ENCODE data around the gene SLC9A1. TPM values are rescaled to one million over a fixed set of nuclear protein-coding genes. Genes with fewer than 3 reads are reported as not detected.
"Not testable (repeated sequence)": the region's sequence is repeated elsewhere in the genome, so short reads cannot be mapped to it uniquely, and the experiment has no call there.

SLC9A1 gene
- total RNA-seq, 3 donors from 2014 or later: 6.1 to 14.2 (median 13.8) TPM

DNA sequence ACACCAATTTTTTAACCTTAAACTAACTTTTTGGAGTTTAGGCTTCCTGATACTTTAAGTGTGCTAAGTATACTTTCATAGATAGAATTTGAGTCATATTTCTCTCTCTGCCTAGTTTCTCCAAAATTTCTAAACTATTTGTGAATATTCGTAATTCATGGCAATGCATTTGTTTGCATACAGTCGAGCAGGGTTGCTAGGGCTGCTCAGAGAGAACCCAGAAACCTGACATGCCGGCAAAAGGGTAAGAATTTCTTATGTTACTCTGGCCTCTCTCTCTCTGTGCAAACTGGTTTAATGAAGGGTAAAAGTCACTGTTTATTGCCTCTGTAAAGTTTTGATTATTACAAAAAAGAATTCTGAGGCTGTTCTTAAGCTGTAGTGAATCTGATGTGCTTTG lies 25.1 kb upstream of the SLC9A1 start:
- TF ChIP-seq, protein P1, sequence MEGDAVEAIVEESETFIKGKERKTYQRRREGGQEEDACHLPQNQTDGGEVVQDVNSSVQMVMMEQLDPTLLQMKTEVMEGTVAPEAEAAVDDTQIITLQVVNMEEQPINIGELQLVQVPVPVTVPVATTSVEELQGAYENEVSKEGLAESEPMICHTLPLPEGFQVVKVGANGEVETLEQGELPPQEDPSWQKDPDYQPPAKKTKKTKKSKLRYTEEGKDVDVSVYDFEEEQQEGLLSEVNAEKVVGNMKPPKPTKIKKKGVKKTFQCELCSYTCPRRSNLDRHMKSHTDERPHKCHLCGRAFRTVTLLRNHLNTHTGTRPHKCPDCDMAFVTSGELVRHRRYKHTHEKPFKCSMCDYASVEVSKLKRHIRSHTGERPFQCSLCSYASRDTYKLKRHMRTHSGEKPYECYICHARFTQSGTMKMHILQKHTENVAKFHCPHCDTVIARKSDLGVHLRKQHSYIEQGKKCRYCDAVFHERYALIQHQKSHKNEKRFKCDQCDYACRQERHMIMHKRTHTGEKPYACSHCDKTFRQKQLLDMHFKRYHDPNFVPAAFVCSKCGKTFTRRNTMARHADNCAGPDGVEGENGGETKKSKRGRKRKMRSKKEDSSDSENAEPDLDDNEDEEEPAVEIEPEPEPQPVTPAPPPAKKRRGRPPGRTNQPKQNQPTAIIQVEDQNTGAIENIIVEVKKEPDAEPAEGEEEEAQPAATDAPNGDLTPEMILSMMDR (IDR thresholded peaks at IDR 0.05): no peak
- TF ChIP-seq POLR2AphosphoS5 (IDR thresholded peaks at IDR 0.05) (no peak), POLR2A (IDR thresholded peaks at IDR 0.05) (no peak)
- Histone ChIP-seq H3K4me3 (no peak overlapping the region), H3K9me3 (peaks cover 8 to 11% of the 10 kb centered on the region in 2 donors), H3K4me1 (no peaks in the 10 kb centered on the region), H3K36me3 (no peaks in the 10 kb centered on the region), H3K27ac (no peak overlapping the region), H3K27me3 (no peaks in the 10 kb centered on the region)
- DNase-seq (ENCODE audit: low spot score in 2 of 2): no peak
- intact Hi-C loops (cut with DNase I; ENCODE audit: low total_unique reads): no loop called here

DNA sequence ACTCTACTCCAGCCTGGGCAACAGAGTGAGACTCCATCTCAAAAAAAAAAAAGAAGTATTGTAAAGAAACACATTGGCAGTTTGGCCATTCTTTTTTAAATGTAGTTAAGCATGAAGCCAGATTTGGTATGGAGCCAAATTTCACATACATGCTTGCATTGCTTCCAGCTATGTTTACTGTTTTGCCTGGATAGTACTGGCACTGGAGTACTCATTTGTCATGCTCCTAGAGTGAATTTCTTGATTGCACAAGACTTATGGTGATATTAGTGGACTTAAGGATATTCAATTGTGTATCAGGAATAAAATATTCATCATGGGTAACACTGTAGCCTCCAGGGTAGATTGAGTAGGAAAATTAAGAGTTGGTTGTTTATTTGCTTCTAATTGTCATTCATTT lies 24.5 kb upstream of the SLC9A1 start:
- Histone ChIP-seq H3K27me3 (no peaks in the 10 kb centered on the region), H3K4me1 (no peaks in the 10 kb centered on the region), H3K9me3 (peaks cover 8 to 11% of the 10 kb centered on the region in 2 donors), H3K36me3 (no peaks in the 10 kb centered on the region), H3K4me3 (no peak overlapping the region), H3K27ac (no peak overlapping the region)
- no peak for TF ChIP-seq POLR2AphosphoS5 (IDR thresholded peaks at IDR 0.05)
- TF ChIP-seq POLR2A (IDR thresholded peaks at IDR 0.05): no peak
- TF ChIP-seq, protein P1 (IDR thresholded peaks at IDR 0.05): no peak
- no peak for DNase-seq (ENCODE audit: low spot score in 2 of 2)
- intact Hi-C loops (cut with DNase I; ENCODE audit: low total_unique reads): no loop called here

DNA sequence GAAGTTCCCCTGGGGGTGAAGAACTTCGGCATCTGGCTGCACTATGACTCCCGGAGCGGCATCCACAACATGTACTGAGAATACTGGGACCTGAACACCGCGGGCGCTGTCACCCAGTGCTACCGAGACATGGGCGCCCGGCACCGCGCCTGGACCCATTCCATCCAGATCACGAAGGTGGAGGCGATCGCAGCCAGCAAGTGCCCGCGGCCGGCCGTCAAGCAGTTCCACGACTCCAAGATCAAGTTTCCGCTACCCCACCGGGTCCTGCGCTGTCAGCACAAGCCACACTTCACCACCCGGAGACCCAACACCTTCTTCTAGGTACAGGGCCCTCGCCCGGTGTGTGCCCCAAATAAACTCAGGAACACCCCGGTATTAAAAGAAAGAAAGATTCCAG lies 22.0 kb upstream of the SLC9A1 start:
- Histone ChIP-seq H3K4me1 (no peaks in the 10 kb centered on the region), H3K36me3 (no peaks in the 10 kb centered on the region), H3K27me3 (no peaks in the 10 kb centered on the region), H3K4me3 (no peak overlapping the region), H3K9me3 (peaks cover 5 to 8% of the 10 kb centered on the region in 2 donors), H3K27ac (no peak overlapping the region)
- no peak for DNase-seq (ENCODE audit: low spot score in 2 of 2)
- TF ChIP-seq POLR2AphosphoS5 (IDR thresholded peaks at IDR 0.05) (no peak), POLR2A (IDR thresholded peaks at IDR 0.05) (no peak)
- TF ChIP-seq, protein P1 (IDR thresholded peaks at IDR 0.05): no peak
- intact Hi-C loops (cut with DNase I; ENCODE audit: low total_unique reads): no loop called here

DNA sequence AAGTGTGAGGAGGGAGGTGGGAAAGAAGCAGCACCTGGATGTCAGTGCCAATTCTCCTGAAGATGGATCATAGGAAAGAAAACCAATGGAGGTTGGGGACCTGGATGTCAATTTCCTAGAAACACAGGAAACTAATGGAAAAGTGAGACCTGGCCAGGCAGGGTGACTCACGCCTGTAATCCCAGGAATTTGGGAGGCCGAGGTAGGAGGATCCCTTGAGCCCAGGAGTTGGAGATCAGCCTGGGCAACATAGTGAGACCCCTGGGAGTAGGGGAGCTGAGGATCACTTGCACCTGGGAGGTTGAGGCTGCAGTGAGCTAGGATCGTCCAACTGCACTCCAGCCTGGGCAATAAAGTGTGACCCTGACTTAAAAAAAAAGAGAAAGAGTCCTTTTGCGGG lies 21.4 kb upstream of the SLC9A1 start:
- Histone ChIP-seq H3K4me1 (no peaks in the 10 kb centered on the region), H3K4me3 (no peak overlapping the region), H3K27me3 (no peaks in the 10 kb centered on the region), H3K36me3 (no peaks in the 10 kb centered on the region), H3K9me3 (peaks cover 0 to 2% of the 10 kb centered on the region in 2 donors), H3K27ac (no peak overlapping the region)
- no peak for TF ChIP-seq POLR2A (IDR thresholded peaks at IDR 0.05)
- TF ChIP-seq, protein P1 (IDR thresholded peaks at IDR 0.05): no peak
- no peak for TF ChIP-seq POLR2AphosphoS5 (IDR thresholded peaks at IDR 0.05)
- intact Hi-C loops (cut with DNase I; ENCODE audit: low total_unique reads): no loop called here
- no peak for DNase-seq (ENCODE audit: low spot score in 2 of 2)

DNA sequence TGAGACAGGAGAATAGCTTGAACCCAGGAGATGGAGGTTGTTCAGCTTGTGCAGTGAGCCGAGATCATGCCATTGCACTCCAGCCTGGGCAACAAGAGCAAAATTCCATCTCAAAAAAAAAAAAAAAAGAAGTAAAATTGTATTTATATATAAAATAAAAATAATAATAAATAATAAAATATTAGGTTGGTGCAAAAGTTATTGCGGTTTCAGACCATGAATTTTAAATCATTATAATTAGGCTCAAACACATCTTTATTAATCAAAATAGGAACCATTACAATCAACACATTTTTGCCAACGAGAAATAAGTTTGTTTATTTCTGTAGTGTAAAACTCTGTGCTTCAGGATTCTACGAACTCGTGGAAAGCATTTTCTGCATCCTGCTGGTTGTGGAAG lies 18.1 kb upstream of the SLC9A1 start:
- H3K4me3 ChIP-seq; DNase-seq (ENCODE audit: low spot score in 2 of 2); H3K27me3 ChIP-seq; H3K27ac ChIP-seq; H3K4me1 ChIP-seq; H3K9me3 ChIP-seq; H3K36me3 ChIP-seq; intact Hi-C loops (cut with DNase I; ENCODE audit: low total_unique reads): not testable (repeated sequence)

DNA sequence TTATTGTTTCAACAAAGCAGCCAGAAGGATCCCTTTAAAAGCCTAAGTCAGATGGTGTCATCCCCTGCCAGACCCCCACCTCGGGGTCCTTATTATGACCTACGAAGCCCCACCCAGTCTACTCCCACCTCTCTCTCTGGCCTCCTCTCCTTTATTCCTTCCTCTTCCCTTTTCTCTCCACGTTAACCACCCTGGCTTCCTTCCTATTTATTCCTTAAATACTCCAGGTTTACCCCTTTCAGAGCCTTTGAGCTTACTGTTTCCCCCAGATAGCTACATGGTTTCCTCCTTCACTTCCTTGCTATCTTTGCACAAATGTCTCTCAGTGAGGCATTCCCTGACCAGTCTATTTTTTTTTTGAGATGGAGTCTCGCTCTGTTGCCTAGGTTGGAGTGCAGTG lies 12.0 kb upstream of the SLC9A1 start:
- Histone ChIP-seq H3K27me3 (no peaks in the 10 kb centered on the region), H3K4me1 (no peaks in the 10 kb centered on the region), H3K9me3 (no peaks in the 10 kb centered on the region), H3K4me3 (no peak overlapping the region), H3K27ac (no peak overlapping the region), H3K36me3 (no peaks in the 10 kb centered on the region)
- TF ChIP-seq POLR2AphosphoS5 (IDR thresholded peaks at IDR 0.05) (no peak), POLR2A (IDR thresholded peaks at IDR 0.05) (no peak)
- TF ChIP-seq, protein P1 (IDR thresholded peaks at IDR 0.05): no peak
- intact Hi-C loops (cut with DNase I; ENCODE audit: low total_unique reads): no loop called here
- DNase-seq (ENCODE audit: low spot score in 2 of 2): no peak

All from breast epithelium (tissue), 4 donors.